IPS-NIHi7 (cell line): ENCODE results near the gene RIN1.
"Not testable (repeated sequence)": the region's sequence is repeated elsewhere in the genome, so short reads cannot be mapped to it uniquely, and the experiment has no call there.

Source experiments
- DNase-seq: peaks from one replicate; pipeline ENCODE4 v3.0.0; 2012; ENCODE audit warnings: mixed read lengths; ENCODE audit errors: extremely low spot score

RIN1 gene, protein sequence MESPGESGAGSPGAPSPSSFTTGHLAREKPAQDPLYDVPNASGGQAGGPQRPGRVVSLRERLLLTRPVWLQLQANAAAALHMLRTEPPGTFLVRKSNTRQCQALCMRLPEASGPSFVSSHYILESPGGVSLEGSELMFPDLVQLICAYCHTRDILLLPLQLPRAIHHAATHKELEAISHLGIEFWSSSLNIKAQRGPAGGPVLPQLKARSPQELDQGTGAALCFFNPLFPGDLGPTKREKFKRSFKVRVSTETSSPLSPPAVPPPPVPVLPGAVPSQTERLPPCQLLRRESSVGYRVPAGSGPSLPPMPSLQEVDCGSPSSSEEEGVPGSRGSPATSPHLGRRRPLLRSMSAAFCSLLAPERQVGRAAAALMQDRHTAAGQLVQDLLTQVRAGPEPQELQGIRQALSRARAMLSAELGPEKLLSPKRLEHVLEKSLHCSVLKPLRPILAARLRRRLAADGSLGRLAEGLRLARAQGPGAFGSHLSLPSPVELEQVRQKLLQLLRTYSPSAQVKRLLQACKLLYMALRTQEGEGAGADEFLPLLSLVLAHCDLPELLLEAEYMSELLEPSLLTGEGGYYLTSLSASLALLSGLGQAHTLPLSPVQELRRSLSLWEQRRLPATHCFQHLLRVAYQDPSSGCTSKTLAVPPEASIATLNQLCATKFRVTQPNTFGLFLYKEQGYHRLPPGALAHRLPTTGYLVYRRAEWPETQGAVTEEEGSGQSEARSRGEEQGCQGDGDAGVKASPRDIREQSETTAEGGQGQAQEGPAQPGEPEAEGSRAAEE

GRCh38 chr11:66336234-66337102 is at the start of gene RIN1:
RIN1 (minus strand) TSS chr11:66336434; CDS start chr11:66336402, 32 bp downstream.
- DNase-seq = peak; percentile 84

- not testable (repeated sequence) for DNase-seq
Observed at GRCh38 chr11:66384316-66384715, 48.1 kb upstream of the RIN1 start.

- DNase-seq = not testable (repeated sequence)
Observed at GRCh38 chr11:66380264-66380663, 44.0 kb upstream of the RIN1 start.

DNA sequence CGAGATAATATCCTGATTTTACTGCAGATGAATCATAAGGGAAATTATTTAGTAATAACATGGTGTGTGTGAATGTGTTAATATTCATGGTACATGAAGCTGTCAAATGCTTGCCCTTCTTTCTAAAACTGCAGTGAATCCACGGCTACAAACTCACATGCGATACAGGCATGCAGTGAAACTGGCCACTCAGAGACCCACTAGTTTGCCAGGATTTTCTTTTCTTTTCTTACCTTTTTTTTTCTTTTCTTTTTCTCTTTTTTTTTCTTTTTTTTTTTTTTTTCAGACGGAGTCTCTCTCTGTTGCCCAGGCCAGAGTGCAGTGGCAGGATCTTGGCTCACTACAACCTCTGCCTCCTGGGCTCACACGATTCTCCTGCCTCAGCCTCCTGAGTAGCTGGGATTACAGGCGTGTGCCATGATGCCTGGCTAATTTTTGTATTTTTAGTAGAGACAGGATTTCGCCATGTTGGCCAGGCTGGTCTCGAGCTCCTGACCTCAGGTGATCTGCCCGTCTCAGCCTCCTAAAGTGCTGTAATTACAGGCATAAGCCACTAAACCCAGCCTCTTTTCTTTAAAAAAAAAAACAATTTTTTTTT is 37.6 kb upstream of the RIN1 start:
- not testable (repeated sequence) for DNase-seq

GRCh38 chr11:66373265-66373664 is 37.0 kb upstream of the RIN1 start:
- DNase-seq = no peak

- peak; percentile 91 for DNase-seq
Observed at GRCh38 chr11:66371627-66372415, 35.6 kb upstream of the RIN1 start, which contains the start of gene SLC29A2. SLC29A2 (minus strand) TSS chr11:66371760; CDS start chr11:66371591, 169 bp downstream.

DNA sequence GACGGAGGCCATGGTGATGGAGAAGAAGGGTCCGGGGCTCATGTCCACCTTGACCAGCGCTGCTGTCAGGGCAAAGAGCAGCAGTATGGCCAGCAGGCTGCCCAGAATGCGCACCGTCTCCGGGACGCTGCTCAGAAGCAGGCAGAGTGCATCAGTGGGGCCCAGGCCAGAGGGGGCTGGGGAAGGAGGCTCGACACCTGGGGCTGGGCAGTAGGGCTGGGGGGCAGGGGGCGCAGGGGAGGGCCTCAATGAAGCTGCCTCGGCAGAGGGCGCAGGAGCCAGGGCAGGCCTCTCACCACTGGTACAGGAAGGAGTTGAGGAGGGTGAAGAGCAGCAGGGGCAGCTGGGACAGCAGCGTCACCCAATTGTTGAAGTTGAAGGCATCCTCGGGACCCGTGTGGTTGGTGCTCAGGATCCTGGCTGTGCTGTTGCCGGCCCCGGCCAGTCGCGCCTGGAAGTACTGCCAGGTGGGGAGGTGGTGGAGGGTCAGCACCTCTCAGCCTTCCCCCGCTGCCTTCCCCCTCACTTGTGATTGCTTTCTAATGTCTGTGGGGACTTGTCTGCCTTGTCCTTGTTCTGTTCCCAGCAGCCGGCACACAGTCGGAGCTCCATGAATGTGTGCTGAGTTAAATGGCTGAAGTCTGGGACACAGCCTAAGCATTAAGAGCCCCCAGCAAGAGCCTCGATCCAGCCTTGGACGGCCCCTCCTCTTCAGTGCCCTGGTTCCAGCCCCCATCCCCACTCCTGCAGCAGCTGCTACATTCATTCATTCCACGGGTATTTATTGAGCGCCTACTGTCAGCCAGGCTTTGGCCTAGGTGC is 33.0 kb upstream of the RIN1 start:
- DNase-seq = peak; percentile 4

- no peak for DNase-seq
Observed at GRCh38 chr11:66368484-66368883, 32.2 kb upstream of the RIN1 start.

DNA sequence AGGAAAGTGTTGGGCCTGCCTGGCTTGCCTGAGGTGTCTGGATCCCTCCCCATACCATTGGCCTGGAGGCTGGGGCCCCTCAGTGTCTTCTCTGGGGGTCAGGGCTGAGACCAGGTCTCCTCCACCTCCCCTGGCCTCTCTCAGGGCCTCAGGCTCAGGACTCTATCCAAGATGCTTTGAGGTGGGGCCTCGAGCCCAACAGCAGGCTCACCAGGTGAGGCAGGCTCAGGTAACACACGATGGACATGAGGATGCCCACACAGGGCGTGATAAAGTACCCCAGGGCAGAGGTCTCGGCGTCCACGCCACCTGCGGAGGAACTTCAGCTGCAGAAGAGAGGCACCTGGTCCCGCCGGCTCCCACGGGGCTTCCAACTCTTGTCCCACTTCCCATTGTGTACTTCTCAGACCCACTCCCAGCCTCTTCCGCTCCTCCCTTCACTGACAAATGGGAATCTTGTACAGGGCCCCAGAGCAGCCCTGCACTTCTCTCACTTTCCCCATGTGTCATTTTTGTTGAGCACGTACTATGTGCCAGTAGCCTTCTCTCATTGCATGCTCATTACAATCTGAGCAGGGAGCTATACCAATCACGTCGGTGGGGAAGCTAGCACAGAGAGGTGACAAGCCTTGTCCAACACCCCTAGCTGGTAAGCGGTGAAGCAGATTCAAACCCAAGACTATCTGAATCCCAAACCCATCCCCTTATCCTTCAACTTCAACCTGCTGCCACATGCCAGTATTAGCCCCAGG is 31.5 kb upstream of the RIN1 start:
- no peak for DNase-seq

DNA sequence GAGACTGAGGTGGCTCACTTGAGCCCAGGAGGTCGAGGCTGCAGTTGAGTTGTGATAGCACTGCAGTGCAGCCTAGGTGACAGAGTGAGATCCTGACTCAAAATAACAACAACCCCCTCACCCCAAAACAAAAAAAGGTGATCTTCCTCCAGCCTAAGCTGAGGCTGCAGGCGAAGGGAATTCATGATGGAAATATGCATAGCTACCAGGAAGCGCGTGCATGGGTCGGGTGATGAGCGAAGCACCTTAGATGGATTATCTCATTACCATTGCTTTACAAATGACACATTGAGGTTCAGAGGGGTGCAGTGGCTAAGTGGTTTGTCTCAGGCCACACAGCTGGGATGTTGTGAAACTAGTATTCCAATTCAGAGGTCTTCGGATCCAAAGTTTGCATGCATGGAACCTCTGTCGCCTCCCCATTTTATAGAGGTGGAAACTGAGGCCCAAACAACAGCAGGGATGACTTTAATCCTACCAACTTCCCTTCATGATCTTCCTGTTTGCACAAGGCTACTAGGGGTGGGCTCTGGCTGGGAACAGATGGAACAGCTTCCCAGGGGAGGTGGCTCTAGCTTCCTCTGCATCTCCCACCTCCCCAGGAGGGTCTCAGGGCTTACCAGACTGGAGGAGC is 30.7 kb upstream of the RIN1 start:
- DNase-seq = no peak

DNA sequence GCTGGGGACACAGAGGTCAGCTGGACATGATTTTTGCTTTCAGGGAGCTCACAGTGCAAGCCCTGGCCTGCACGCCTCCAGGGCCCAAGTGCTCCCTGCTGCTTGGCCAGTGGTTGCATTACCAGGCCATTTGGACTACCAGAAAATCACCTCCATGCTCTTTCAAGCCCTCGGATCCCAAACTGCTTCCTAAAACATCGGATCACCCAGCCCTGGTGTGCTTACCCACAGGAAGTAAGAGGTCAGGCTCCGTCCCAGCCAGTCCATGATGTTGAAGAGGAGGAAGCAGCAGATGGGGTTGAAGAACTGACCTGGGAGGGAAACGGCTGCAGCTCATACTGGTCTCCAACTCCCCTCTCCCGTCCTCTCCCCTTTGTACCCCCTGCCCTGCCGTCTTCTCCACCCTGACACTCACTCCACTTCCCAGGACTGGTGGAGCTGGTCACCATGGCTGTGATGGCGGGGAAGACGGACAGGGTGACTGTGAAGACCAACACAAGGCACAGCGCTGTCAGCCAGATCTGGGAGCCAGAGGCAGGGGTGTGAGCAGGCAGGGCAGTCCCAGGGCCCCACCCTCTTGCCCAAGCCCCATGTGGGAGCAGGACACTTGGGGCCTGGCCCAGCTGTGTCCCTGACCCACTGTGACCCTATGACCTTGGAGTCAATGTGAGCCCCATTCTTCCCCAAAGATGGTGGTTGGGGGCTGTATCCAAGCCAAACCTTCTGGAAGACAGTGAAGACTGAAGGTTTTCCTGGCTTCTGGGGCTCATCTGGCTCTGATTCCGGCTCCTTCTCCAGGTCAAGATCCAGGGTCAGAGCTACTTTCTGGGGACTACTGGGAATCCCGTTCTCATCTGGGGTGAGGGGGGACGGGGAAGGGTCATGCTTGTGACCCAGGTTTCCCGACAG is 29.7 kb upstream of the RIN1 start:
- DNase-seq = no peak

DNA sequence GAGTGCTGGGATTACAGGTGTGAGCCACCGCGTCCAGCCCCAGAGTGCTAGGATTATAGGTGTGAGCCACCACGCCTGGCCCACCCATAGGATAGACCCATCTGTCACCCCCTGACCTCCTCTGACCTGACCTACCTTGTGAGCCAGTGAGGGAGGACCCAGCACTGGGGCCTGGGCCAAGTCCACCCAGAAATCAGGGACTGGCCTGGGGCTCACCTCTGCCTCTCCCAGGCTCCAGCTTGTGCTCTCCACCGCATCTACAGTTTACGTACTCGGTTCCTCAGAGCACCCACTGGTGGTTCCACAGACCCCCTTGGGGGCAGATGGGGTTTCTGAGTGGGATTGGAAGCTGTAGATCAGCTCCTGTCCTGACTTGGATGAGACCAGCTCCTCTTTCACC is 28.9 kb upstream of the RIN1 start:
- DNase-seq = no peak

DNA sequence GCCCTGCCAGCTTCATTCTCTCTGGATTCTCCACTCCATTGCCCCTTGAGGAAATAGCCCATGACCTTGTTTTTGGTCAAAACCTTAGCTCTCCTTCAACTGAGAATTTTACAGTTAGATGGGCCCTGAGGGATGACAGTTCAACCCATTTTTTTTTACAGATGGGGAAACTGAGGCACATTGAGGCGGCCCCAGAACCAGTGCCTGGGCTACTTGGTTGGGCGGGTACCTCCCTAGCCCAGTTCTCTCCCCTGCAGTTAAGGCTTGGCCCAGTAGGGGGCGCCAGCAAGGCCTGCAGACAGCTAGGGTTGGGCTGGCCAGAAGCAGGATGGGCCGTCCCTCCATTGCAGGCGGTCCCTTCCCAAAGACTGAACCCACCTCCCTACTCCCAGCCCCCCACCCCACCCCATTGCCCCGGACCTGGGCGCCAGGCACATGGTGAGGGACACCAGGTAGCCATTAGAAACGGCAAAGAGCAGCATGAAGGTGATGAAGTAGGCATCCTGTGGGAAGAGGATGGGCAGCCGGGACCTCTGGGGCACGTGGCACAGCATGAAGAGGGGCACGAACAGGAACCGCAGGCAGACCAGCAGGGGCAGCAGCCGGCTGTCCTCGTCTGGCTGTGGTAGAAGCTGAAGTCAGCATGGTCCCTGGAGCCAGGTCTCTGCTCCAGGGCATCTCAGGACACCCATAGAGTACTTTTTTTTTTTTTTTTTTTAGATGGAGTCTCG is 27.7 kb upstream of the RIN1 start:
- peak; percentile 93 for DNase-seq

GRCh38 chr11:66363187-66363601 is 27.0 kb upstream of the RIN1 start:
- peak; percentile 5 for DNase-seq

DNA sequence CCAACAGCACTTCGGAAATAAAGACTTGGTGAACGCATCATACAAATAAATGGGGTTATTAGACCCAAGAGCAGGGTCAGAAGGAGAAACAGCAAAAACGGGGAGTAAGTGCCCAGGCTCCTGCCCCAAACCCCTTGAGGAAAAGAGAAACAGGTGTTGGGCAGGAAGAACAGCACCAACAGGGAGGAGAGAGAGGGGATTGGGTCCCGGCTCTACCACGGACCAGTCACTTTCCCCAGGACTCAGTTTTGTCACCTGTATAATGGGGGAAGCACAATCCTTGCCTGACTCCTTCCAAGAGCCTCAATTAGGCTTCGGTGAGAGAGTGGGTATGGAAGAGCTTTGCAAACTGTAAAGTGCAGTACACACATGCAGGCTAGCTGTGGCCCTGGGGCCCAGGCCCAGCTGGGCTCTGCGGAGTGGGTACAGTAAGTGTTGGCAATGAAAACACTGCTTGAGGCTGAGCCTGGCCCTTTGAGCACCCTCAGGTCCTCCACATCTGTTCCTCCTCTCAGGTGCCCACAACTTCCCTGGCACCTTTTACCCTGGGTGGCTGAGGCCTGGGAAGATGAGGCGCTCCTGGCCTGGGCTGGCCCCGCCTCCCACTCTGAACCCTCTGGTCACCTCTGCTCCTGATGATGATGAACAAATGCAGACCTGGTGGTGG is 26.4 kb upstream of the RIN1 start:
- peak; percentile 4 for DNase-seq

DNA sequence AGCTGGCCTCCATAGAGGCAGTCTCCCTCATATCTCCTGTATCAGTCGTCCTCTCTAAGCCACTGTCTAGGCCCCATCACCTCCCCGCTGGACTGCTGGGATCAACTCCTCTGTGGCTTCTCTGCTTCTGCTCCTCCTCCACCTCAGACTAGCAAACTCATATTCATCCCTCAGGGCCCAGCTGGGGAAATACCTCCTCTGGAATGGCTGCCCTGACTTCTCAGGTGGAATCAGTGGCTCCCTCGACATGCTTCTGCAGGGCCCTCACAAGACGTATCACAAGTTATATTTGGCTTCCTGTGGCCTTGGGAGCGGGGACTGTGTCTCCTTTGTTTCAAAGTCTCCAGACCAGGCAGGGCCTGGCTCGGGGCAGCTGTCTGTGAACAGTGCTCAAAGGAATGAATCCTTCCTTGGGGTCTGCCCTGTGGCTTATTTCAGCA is 25.3 kb upstream of the RIN1 start:
- peak; percentile 11 for DNase-seq
